ENCODE measurements around the gene PRR19.

PRR19 gene

DNA sequence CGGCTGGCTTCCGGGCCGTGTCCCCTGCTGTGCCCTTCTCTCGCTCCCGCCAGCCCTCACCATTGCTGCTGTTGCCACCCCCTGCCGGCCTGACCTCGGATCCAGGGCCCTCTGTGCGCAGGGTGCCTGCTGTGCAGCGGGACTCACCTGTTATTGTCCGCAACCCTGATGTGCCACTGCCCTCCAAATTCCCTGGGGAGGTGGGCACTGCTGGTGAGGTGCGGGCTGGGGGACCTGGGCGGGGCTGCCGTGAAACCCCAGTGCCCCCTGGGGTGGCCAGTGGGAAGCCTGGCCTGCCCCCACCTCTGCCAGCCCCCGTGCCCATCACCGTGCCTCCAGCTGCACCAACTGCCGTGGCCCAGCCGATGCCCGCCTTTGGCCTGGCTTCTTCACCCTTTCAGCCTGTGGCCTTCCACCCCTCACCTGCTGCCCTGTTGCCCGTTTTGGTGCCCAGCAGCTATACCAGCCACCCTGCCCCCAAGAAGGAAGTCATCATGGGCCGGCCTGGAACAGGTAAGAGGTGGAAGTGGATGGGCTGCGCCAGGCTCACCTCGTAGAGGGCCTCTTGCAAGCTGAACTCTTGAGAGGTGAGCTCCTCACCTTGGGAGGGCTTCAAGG lies 27.8 kb upstream of the PRR19 start:
- TF ChIP-seq POLR2A (IDR thresholded peaks at IDR 0.05; ENCODE audit: low read depth, low read length), result no peak
- no peak for TF ChIP-seq TAF1 (IDR thresholded peaks at IDR 0.05; ENCODE audit: borderline replicate concordance, low read depth, low read length)
- no peak for TF ChIP-seq POLR2AphosphoS5 (IDR thresholded peaks at IDR 0.05; ENCODE audit: low read depth, low read length)
- DNase-seq (ENCODE audit: insufficient read length) (no peak), FAIRE-seq (no peak)

DNA sequence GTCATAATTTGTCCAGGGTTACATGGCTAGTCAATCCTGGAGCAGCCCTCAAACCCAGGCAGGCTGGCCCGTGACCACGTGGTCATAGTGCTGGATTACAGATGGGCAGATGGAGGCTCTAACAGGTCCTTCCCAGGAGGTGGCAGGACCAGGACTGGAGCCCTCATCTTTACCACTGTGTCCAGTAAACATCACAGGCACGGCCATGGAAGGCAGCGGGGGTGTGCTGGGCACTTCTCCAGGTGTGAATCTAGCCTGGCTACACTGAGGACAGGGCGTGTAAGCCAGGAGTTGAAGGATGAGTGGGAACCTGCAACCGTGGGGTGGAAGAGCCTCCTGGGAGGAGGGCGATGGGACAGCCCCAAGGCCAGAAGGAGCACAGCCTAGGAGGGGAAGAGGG lies 26.8 kb upstream of the PRR19 start:
- TF ChIP-seq POLR2A (IDR thresholded peaks at IDR 0.05; ENCODE audit: low read depth, low read length), result 0 out of 2 replicates have a peak, but pooled peaks have one; percentile 17
- TF ChIP-seq TAF1 (IDR thresholded peaks at IDR 0.05; ENCODE audit: borderline replicate concordance, low read depth, low read length), result no peak
- no peak for TF ChIP-seq POLR2AphosphoS5 (IDR thresholded peaks at IDR 0.05; ENCODE audit: low read depth, low read length)
- DNase-seq (ENCODE audit: insufficient read length) (no peak), FAIRE-seq (no peak)

DNA sequence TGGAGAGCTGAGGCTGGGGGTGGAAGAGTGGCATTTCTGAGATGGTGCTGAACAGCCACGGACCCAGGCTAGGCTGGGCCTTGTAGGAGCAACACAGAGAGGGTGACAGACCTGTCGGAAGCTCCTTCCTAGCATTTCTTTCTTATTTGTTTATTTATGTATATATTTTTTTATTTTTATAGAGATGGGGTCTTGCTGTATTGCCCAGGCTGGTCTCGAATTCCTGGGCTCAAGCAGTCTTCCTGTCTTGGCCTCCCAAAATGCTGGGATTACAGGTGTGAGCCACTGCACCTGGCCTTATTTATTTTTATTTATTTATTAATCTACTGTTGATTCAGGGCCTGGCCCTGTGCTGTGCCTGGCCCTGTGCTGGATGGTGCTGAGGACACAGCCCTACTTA lies 26.4 kb upstream of the PRR19 start:
- FAIRE-seq (no peak), DNase-seq (ENCODE audit: insufficient read length) (no peak)
- TF ChIP-seq POLR2AphosphoS5 (IDR thresholded peaks at IDR 0.05; ENCODE audit: low read depth, low read length) (no peak), TAF1 (IDR thresholded peaks at IDR 0.05; ENCODE audit: borderline replicate concordance, low read depth, low read length) (no peak), POLR2A (IDR thresholded peaks at IDR 0.05; ENCODE audit: low read depth, low read length) (0 out of 2 replicates have a peak, but pooled peaks have one; percentile 9)

- TF ChIP-seq POLR2A (IDR thresholded peaks at IDR 0.05; ENCODE audit: low read depth, low read length) (no peak), TAF1 (IDR thresholded peaks at IDR 0.05; ENCODE audit: borderline replicate concordance, low read depth, low read length) (no peak), POLR2AphosphoS5 (IDR thresholded peaks at IDR 0.05; ENCODE audit: low read depth, low read length) (no peak)
- no peak for FAIRE-seq
- no peak for DNase-seq (ENCODE audit: insufficient read length)
Measured at GRCh38 chr19:42276284-42276683, 25.6 kb upstream of the PRR19 start.

GRCh38 chr19:42276821-42277220 lies 25.1 kb upstream of the PRR19 start:
- no peak for TF ChIP-seq TAF1 (IDR thresholded peaks at IDR 0.05; ENCODE audit: borderline replicate concordance, low read depth, low read length)
- FAIRE-seq (peak; percentile 14), DNase-seq (ENCODE audit: insufficient read length) (no peak)

DNA sequence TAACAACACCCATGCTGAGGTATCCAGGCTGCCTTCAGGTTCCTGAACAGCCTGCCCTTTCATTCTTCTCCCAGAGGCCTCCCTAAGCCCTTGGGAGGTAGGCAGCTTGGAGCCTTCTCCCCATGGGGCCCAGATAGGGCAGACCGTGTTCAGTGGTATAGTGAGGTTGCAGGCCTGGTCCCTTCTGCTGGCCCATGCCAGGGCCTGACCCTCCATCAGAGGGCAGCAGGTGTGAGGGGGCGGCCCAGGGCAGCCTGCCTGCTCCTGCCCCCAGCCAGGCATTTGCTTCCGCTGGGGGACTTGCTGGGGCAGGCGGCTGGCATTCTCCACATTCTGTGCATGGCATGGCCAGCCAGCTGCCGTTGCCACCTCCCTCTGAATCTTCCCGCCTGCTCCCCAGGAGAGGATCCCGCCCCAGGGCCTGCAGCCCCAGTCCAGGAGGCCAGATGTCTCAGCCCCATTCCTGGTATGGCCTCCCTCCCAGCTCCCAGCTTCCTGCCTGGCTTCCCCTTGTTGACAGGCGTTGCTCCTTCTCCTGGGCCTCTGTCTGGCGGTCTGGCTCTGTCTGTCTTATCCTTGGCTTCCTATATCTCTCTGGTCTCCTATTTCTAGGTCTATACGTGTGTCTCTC lies 24.0 kb upstream of the PRR19 start:
- TF ChIP-seq POLR2A (IDR thresholded peaks at IDR 0.05; ENCODE audit: low read depth, low read length) (0 out of 2 replicates have a peak, but pooled peaks have one; percentile 24), TAF1 (IDR thresholded peaks at IDR 0.05; ENCODE audit: borderline replicate concordance, low read depth, low read length) (no peak), POLR2AphosphoS5 (IDR thresholded peaks at IDR 0.05; ENCODE audit: low read depth, low read length) (no peak)
- DNase-seq (ENCODE audit: insufficient read length) (no peak), FAIRE-seq (no peak)

GRCh38 chr19:42278452-42279154 lies 23.3 kb upstream of the PRR19 start:
- FAIRE-seq (no peak), DNase-seq (ENCODE audit: insufficient read length) (no peak)
- TF ChIP-seq TAF1 (IDR thresholded peaks at IDR 0.05; ENCODE audit: borderline replicate concordance, low read depth, low read length), result no peak
- TF ChIP-seq POLR2AphosphoS5 (IDR thresholded peaks at IDR 0.05; ENCODE audit: low read depth, low read length), result no peak
- TF ChIP-seq POLR2A (IDR thresholded peaks at IDR 0.05; ENCODE audit: low read depth, low read length), result no peak

- TF ChIP-seq POLR2AphosphoS5 (IDR thresholded peaks at IDR 0.05; ENCODE audit: low read depth, low read length) (no peak; the same call in 1 of the 2 replicates), TAF1 (IDR thresholded peaks at IDR 0.05; ENCODE audit: borderline replicate concordance, low read depth, low read length) (no peak), POLR2A (IDR thresholded peaks at IDR 0.05; ENCODE audit: low read depth, low read length) (no peak)
- DNase-seq (ENCODE audit: insufficient read length) (no peak), FAIRE-seq (peak; percentile 76)
Measured at GRCh38 chr19:42279155-42279901, 22.6 kb upstream of the PRR19 start.

DNA sequence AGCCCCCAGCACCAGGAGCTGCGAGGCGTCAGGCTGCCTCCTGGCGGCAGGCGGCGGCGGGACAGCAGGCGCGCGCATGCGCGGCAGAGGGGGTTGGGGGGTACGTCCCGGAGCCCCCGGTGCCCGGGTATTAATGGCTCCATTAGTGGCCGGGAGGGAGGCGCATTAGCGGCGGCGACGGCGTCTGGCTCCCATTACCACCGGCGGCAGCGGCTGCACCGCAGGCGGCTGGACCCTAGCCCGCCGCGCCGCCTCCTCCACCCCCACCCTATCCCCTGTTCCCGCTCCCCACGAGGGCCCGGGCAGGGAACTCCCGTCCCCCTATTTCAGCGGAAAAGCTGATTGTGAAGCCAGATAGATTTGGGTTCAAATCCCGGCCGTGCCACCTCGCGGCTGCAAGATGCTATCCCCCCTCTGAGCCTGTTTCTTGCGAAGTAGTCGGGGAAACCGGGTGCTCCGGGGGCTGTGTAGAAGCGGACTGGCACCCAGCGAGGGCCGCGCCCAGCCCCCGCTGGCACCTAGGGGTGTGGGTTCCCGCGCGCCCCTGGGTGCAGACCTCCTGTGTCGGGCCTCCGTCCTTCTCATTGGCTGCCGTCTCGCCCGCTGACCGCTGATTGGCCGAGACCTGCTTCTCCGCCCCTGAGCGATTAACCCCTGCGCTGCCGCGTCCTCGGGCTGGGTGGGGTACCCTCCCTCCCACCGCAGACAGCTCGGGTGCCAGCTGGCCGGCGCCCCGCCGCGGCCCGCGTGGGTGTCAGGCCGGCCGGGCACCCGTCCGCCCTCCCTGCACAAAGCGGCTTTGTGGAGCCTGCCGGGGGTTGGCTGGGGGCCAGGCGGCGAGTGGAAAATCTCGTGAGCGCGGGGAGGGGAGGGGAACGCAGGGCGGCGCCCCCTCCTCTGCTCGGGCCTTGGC lies 21.8 kb upstream of the PRR19 start:
- FAIRE-seq, result peak; percentile 99
- peak; percentile 99 for DNase-seq (ENCODE audit: insufficient read length)
- TF ChIP-seq POLR2A (IDR thresholded peaks at IDR 0.05; ENCODE audit: low read depth, low read length), result peak; percentile 40; the same call in 1 of the 2 replicates
- TF ChIP-seq TAF1 (IDR thresholded peaks at IDR 0.05; ENCODE audit: borderline replicate concordance, low read depth, low read length), result no peak
- TF ChIP-seq POLR2AphosphoS5 (IDR thresholded peaks at IDR 0.05; ENCODE audit: low read depth, low read length), result peak; percentile 50; the same call in 1 of the 2 replicates

- FAIRE-seq, result no peak
- no peak for TF ChIP-seq POLR2A (IDR thresholded peaks at IDR 0.05; ENCODE audit: low read depth, low read length)
- TF ChIP-seq POLR2AphosphoS5 (IDR thresholded peaks at IDR 0.05; ENCODE audit: low read depth, low read length), result no peak
- TF ChIP-seq TAF1 (IDR thresholded peaks at IDR 0.05; ENCODE audit: borderline replicate concordance, low read depth, low read length), result no peak
- DNase-seq (ENCODE audit: insufficient read length), result no peak
Measured at GRCh38 chr19:42280815-42281145, 21.2 kb upstream of the PRR19 start.

Data from GM12892 (cell line).